Stimulated activated CD4-positive, alpha-beta T cell treated with anti-CD3 and anti-CD28 coated beads, TNF-alpha, amount 100 ng/mL, for 48 hours (primary cell): ENCODE data around the gene TNNI3.
"Not testable (repeated sequence)": the region's sequence is repeated elsewhere in the genome, so short reads cannot be mapped to it uniquely, and the experiment has no call there.

ENCODE experiments used
- DNase-seq, 3 donors: peaks; one replicate each; pipeline ENCODE4 v3.0.0-alpha.2; 2020; ENCODE audit warnings: low read depth in 3 of 3

TNNI3 gene

DNA sequence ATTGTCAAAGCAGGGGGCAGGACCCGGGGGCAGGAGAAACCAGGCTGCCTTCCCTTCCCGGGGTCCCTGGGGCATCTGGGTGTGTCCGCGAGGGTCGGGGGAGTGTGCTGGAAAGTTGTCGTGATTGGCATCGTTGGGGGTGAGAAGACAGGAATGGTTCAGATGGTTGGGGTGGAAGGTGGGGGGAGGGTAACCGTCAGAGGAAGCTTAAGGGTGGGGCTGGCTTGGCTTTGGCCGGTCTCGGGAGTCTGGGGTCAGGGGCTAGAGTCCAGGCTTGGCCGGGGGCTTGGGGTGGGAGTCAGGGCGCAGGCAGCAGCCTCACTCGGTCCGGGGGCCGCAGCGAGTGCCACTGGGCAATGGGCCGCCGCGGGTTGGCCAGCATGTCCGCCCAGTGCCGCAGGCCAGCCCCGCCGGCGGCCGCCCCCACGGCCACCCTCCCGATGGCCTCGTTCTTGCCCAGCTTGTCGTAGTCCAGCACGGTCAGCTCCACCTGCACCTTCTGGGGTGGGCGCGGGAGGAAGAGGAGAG lies 15.7 kb upstream of the TNNI3 start:
- no peak for DNase-seq

GRCh38 chr19:55172741-55173140 lies 15.2 kb upstream of the TNNI3 start:
- DNase-seq = no peak

- DNase-seq = not testable (repeated sequence)
Observed at GRCh38 chr19:55172318-55172717, 14.8 kb upstream of the TNNI3 start.

DNA sequence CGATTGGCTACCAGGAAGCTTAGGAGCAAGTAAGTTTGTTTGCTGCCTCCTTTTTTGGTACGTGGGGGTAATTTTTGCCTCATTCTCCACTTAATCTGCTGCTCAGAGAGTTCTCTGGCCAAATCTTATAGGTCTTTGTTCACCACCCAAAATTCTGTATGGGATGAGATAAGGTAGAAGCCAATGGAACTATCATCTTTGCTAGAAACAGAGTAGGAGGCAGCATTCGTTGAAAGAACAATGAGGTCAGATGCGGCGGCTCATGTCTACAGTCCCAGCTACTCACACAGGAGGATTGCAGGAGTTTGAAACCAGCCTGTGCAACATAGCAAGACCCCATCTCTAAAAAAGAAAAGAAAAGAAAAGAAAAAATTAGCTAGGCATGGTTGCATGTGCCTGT lies 13.9 kb upstream of the TNNI3 start:
- DNase-seq = no peak

DNA sequence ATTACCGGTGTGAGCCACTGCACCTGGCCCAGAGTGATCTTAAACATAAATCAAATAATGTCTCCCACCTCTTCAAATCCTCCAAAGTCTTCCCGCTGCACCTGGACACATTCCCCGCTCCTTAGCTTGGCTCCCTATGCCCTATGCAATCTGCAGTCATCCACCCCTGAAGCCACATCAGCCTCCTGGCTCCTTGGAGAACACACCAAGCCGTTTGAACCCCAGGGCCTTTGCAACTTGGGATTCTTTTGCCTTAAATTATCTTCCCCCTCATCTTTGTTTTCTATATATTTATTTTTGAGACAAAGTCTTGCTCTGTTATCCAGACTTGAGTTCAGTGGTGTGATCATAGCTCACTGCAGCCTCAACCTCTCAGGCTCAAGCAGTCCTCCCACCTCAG lies 11.6 kb upstream of the TNNI3 start:
- no peak for DNase-seq

DNA sequence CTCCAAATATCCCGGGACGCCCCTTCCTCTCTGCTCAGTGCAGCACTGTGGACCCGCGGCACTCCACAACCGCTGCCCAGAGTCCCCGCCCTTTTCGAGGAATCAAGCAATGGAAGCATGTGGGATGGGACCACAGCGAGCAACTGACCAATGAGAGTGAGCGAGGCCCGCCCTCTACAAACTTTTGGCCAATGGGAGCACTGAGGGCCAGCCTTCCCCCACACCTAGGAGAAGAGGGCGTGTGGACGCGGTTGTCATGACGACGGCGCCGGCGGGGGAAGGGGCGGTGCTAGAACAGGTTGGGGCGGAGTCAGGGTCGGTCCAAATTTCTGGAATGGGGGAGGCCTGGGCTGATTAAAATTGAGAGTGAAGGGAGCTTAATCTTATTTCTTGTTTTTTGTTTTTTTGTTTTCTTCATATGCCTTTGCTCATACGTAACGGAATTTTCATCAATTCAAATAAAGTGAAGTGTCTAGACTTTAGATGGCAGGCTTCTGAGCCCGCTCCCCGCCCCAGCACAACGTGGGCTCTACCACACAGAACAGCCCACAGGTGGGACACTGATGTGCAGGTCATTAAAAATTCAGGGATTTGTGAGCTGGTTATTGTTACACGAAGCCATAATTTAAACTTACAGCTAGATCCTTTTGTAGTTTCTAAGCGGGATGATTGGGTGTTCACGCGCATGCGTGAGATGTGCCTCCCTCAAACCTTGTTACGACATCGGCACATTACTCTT lies 9.2 kb upstream of the TNNI3 start, which contains the start of gene DNAAF3:
Gene DNAAF3 (minus strand): TSS at position 84 of the 739 bp plus-strand sequence. CDS start 200 bp downstream, outside the sequence.
- peak; percentile 72 to 84 (median 75) for DNase-seq

GRCh38 chr19:55165952-55166529 lies 8.5 kb upstream of the TNNI3 start:
- peak in 1 of 3 donors; percentile 46 for DNase-seq

- no peak for DNase-seq
Observed at GRCh38 chr19:55161571-55162322, 4.2 kb upstream of the TNNI3 start.

DNA sequence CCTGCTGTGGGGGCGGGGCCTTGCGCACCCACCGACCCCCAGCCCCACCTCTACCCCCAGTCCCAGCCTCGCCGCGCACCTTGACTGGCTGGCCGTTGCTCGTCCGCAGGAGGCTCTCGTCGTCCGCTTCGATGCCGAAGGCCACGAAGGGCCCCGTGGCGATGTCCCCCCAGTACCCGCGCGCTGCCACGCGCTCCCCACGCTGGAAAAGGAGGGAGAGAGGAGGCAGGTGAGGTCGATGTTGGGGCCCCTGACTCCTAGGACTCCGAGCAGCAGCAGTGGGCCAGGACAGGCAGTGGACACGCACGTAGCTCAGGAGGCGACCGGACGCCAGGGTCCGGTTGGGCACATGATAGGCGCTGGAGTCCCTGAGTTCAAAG lies 3.4 kb upstream of the TNNI3 start:
- no peak for DNase-seq

- DNase-seq = peak; percentile 74 to 92 (median 86)
Observed at GRCh38 chr19:55160128-55160985, 2.8 kb upstream of the TNNI3 start.

DNA sequence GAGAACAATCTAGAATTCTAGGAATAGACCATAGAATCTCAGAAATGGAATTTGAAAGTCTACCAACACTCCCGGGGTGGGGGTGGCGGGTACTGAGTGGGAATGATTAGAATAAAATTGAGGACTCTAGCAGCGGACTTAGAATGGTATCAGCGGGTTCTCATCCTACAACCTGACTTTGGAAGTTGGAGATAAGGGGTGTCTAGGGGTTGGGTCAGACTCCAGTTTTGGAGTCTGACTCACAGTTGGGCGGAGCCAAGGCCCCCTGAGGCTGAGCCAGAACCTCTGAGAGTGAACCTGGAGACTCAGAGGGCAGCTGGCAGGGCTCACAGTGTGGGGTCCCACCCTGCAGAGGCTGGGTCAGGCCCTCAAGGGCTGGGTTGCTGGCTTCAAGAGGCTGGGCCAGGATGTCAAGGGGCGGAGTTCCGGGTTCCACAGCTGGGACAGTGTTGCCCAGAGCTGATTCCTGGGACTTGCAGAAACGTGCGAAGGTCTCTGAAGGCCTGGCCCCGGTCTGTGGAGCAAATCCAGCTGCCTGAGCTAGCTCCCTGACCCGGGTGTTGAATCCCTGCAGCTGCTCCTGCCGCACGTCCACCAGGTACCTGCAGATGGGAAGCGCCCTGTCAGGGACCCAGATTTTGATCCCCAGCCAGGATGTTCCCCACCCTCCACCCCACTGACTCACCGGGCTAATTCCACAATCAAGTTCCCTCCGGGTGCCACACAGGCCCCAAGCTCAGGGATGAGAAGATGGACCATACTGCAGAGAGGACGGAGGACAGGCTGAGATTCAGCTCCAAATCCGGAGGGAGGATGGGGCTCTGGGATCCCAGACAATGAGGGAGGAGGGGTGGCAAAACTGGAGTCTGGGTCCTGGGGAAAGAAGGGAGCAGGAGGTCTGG lies 1.6 kb upstream of the TNNI3 start:
- DNase-seq = no peak

DNA sequence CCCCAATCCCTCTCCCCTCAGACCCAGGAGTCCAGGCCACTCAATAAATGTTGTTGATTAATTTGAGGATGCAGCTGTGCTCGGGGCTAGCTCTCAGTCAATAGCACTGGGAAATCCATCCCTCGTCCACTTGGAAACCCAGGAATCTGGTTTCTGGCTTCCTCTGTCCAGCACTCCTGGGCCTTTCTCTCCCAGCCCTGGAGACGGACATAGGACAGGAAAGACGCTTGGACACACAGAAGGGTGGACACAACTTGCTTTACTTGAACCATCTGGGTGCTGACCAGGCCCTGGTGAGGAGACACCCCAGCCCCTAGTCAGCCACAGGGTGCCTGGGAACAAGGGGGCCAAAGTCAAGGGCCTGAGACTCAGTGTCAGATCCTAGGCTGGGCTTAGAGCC lies 891 bp upstream of the TNNI3 start:
- no peak for DNase-seq

DNA sequence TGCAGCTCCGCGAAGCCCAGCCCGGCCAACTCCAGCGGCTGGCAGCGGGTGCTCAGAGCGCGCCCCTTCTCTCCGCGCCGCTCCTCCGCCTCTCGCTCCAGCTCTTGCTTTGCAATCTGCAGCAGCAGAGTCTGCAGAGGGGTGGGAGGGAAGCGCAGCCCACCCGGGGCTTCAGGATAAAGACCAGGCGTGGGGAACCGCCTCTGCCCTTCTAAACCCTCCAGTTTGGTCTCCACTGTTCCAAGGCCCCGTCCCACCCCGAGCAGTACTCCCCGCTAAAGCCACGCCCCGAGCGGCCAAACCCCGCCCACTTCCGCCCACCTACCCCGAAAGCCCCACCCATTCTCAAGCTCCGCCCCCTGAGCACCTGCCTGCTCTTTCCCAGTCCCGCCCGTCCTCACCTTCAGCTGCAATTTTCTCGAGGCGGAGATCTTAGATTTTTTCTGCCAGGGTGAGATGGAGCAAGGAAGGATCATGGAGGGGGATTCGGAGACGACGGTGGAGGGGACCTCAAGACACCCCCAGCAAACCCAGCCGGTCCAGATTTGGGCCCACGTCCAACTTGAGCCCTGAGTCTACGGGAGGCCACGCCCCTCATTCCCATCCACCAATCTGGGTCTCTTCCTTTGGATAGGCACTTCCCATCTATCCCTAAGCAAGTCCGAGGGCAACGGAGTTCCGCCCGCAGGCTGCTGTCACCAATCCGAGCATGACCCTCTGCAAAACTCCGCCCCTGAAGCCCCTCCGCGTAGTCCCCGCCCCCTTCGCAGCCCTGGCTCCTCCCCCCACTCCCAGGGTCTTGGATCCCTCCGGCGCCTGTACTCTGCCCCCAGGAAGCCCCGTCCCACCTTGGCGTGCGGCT lies 1.1 kb downstream of the TNNI3 start:
- DNase-seq = peak in 2 of 3 donors; percentile 27 to 36

DNA sequence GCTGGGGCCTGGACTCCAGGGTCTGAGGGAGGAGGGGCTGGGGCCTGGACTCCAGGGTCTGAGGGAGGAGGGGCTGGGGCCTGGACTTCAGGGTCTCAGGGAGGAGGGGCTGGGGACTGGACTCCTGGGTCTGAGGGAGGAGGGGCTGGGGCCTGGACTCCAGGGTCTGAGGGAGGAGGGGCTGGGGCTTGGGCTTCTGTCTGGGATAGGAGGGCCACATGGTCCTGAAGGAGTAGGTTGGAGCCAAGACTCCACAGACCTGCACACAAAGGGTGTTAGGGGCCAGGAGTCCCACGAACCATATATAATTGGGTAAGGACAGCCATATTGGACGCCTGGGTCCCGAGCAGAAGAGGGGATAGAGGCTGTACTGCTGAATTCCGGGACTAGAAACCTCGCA lies 1.7 kb downstream of the TNNI3 start:
- not testable (repeated sequence) for DNase-seq

- DNase-seq = no peak
Observed at GRCh38 chr19:55153652-55154264, 3.8 kb downstream of the TNNI3 start.

DNA sequence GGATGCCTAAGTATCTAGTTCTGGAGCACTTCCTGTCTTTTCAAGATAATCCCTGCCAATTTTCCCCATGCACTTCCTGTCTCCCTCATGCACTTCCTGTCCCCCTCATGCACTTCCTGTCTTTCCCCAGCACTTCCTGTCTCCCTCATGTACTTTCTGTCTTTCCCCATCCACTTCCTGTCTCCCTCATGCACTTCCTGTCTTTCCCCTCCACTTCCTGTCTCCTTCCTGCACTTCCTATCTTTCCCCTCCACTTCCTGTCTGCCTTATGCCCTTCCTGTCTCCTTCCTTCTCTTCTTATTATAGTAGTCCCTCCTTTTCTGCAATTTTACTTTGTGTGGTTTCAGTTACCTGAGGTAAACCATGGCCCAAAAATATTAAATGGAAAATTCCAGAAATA lies 5.5 kb downstream of the TNNI3 start:
- no peak for DNase-seq

GRCh38 chr19:55149078-55150003 lies 8.2 kb downstream of the TNNI3 start, which contains the start of gene TNNT1:
Gene TNNT1, minus strand, starts transcription at chr19:55149206. Its CDS starts 2,049 bp downstream, at chr19:55147157.
- no peak for DNase-seq
